ENCODE data around the gene CALD1.

DNA sequence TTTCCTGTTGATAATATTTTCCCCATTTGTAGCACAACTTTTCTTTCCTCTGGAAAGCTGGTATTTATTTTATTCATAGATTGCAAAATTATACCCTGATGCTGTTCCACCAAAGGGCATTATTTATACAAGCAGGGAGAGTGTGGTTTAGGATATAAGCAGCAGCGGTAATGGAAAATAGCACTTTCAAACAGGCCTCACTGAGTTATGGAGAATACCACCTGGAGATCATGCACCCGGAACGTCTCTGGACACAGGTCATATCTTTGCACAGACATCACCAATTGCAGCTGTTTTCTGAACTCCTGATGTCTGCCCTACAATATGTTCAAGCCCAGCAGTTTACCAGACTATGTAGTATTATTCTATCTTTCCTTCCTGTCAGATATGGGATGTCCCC, 2.0 kb upstream of the CALD1 start:
- TF ChIP-seq POLR2AphosphoS5 (IDR thresholded peaks at IDR 0.05; ENCODE audit: low read depth, low read length) (no peak), POLR2A (IDR thresholded peaks at IDR 0.05; ENCODE audit: low read depth, low read length) (no peak), TAF1 (IDR thresholded peaks at IDR 0.05; ENCODE audit: borderline replicate concordance, low read depth, low read length) (no peak)
